Measurements from ENCODE around the gene OR2T10. TPM values are rescaled to one million over a fixed set of nuclear protein-coding genes. Genes with fewer than 3 reads are reported as not detected.
"Not testable (repeated sequence)": the region's sequence is repeated elsewhere in the genome, so short reads cannot be mapped to it uniquely, and the experiment has no call there.

Gene OR2T10
- total and polyA plus RNA-seq, 2 of the 8 experiments (the other 6 are each of a cell fraction or from before 2014, with no cell fraction given): not detected

- H3K27me3 ChIP-seq (replicated peaks in 1 of 4; ENCODE audit: control insufficient read depth in 3 of 4, extremely low read depth in 1 of 4, insufficient read depth in 3 of 4, low read length in 3 of 4); H3K4me1 ChIP-seq (replicated peaks in 1 of 4; ENCODE audit: control insufficient read depth in 3 of 4, insufficient read depth in 4 of 4, low read length in 3 of 4); POLR2A ChIA-PET (ENCODE audit: partially characterized antibody); H3K9me3 ChIP-seq (ENCODE audit: insufficient read depth in 2 of 2, low read depth in 1 of 2, low read length in 1 of 2); H4K91ac ChIP-seq (replicated peaks; ENCODE audit: insufficient read length, low read length); H2BK12ac ChIP-seq (ENCODE audit: low read depth, low read length); H3K4ac ChIP-seq (replicated peaks; ENCODE audit: insufficient read length, low read depth, low read length); H3K18ac ChIP-seq (ENCODE audit: extremely low read depth, low read length); H3K4me2 ChIP-seq (ENCODE audit: insufficient read depth in 1 of 2, low read depth in 2 of 2, low read length in 2 of 2); CTCF ChIA-PET (ENCODE audit: partially characterized antibody); H3K23ac ChIP-seq (ENCODE audit: insufficient read length); H2BK120ac ChIP-seq (replicated peaks; ENCODE audit: low read depth, low read length); H2AK5ac ChIP-seq (ENCODE audit: low read depth, low read length); H4K8ac ChIP-seq (ENCODE audit: extremely low read depth, insufficient read depth, low read length); H2BK5ac ChIP-seq (ENCODE audit: low read depth, low read length); H3K79me2 ChIP-seq (ENCODE audit: control insufficient read depth in 1 of 2, insufficient read depth in 2 of 2, low read length in 2 of 2); H3K27ac ChIP-seq (ENCODE audit: low read depth, low read length); H3K9ac ChIP-seq (replicated peaks in 1 of 4; ENCODE audit: extremely low read depth in 1 of 4, low read depth in 3 of 4, low read length in 3 of 4); H2BK15ac ChIP-seq (ENCODE audit: low read length); H3K4me3 ChIP-seq (ENCODE audit: extremely low read depth in 1 of 4, insufficient read depth in 2 of 4, low read depth in 3 of 4, low read length in 4 of 4); DNase-seq (ENCODE audit: low read depth in 1 of 2, low spot score in 2 of 2); H3K23me2 ChIP-seq (ENCODE audit: low read depth, low read length); H3K14ac ChIP-seq (ENCODE audit: insufficient read length); H2AFZ ChIP-seq (ENCODE audit: low read length); H3K56ac ChIP-seq (replicated peaks; ENCODE audit: insufficient read length, low read depth, low read length); H4K20me1 ChIP-seq (replicated peaks in 1 of 2; ENCODE audit: control insufficient read depth in 1 of 2, insufficient read depth in 2 of 2, low read length in 2 of 2); H4K5ac ChIP-seq (ENCODE audit: insufficient read length, low read depth, low read length); H3K36me3 ChIP-seq (ENCODE audit: control insufficient read depth in 2 of 4, insufficient read depth in 4 of 4, low read length in 3 of 4); FAIRE-seq; H3K79me1 ChIP-seq (ENCODE audit: low read depth, low read length); H2BK20ac ChIP-seq (ENCODE audit: low read length): not testable (repeated sequence)
- no CpG with 5 or more reads among the region's 5 CpGs for WGBS, 2 experiments (ENCODE audit: extremely low coverage in 1 of 2, insufficient coverage in 1 of 2, insufficient read length in 1 of 2, insufficient replicate concordance in 2 of 2, low coverage in 1 of 2, low lambda C conversion rate in 2 of 2, missing lambda C conversion rate in 1 of 2)
Measured at GRCh38 chr1:248639652-248640051, 42.2 kb upstream of the OR2T10 start.

DNA sequence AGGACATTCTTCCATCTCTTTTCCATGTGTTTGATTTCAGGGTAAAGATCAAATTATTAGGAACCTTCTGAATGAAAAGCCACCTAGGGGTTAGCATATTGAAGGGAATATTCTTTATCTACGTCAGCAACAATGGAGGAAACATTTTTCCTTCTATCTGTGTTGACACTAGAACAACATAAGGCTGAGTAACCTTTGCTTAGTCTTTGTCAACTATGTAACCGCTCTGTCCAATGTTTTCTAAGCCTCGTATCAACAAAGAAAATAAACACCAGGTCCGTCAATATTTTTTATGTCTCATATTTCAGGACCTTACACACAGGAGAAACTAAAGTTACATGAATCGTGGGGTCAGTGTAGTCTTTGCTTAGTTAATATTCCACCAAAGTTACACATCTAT is 39.1 kb upstream of the OR2T10 start:
- H3K4me2 ChIP-seq (ENCODE audit: insufficient read depth in 1 of 2, low read depth in 2 of 2, low read length in 2 of 2); H3K79me2 ChIP-seq (ENCODE audit: control insufficient read depth in 1 of 2, insufficient read depth in 2 of 2, low read length in 2 of 2); FAIRE-seq; H3K9ac ChIP-seq (replicated peaks in 1 of 4; ENCODE audit: extremely low read depth in 1 of 4, low read depth in 3 of 4, low read length in 3 of 4); H3K4me3 ChIP-seq (ENCODE audit: extremely low read depth in 1 of 4, insufficient read depth in 2 of 4, low read depth in 3 of 4, low read length in 4 of 4); POLR2A ChIA-PET (ENCODE audit: partially characterized antibody); H2BK120ac ChIP-seq (replicated peaks; ENCODE audit: low read depth, low read length); H4K8ac ChIP-seq (ENCODE audit: extremely low read depth, insufficient read depth, low read length); H3K56ac ChIP-seq (replicated peaks; ENCODE audit: insufficient read length, low read depth, low read length); H2BK12ac ChIP-seq (ENCODE audit: low read depth, low read length); H2BK15ac ChIP-seq (ENCODE audit: low read length); H4K5ac ChIP-seq (ENCODE audit: insufficient read length, low read depth, low read length); H2BK20ac ChIP-seq (ENCODE audit: low read length); CTCF ChIA-PET (ENCODE audit: partially characterized antibody); H3K27ac ChIP-seq (ENCODE audit: low read depth, low read length); H2AFZ ChIP-seq (ENCODE audit: low read length); H3K4ac ChIP-seq (replicated peaks; ENCODE audit: insufficient read length, low read depth, low read length); H3K9me3 ChIP-seq (ENCODE audit: insufficient read depth in 2 of 2, low read depth in 1 of 2, low read length in 1 of 2); H3K79me1 ChIP-seq (ENCODE audit: low read depth, low read length); H4K20me1 ChIP-seq (replicated peaks in 1 of 2; ENCODE audit: control insufficient read depth in 1 of 2, insufficient read depth in 2 of 2, low read length in 2 of 2); H4K91ac ChIP-seq (replicated peaks; ENCODE audit: insufficient read length, low read length); H3K14ac ChIP-seq (ENCODE audit: insufficient read length); H3K18ac ChIP-seq (ENCODE audit: extremely low read depth, low read length); H3K23ac ChIP-seq (ENCODE audit: insufficient read length); DNase-seq (ENCODE audit: low read depth in 1 of 2, low spot score in 2 of 2); H2AK5ac ChIP-seq (ENCODE audit: low read depth, low read length); H3K36me3 ChIP-seq (ENCODE audit: control insufficient read depth in 2 of 4, insufficient read depth in 4 of 4, low read length in 3 of 4); H3K23me2 ChIP-seq (ENCODE audit: low read depth, low read length); H3K27me3 ChIP-seq (replicated peaks in 1 of 4; ENCODE audit: control insufficient read depth in 3 of 4, extremely low read depth in 1 of 4, insufficient read depth in 3 of 4, low read length in 3 of 4); H3K4me1 ChIP-seq (replicated peaks in 1 of 4; ENCODE audit: control insufficient read depth in 3 of 4, insufficient read depth in 4 of 4, low read length in 3 of 4); H2BK5ac ChIP-seq (ENCODE audit: low read depth, low read length): not testable (repeated sequence)
- WGBS, 2 experiments (ENCODE audit: extremely low coverage in 1 of 2, insufficient coverage in 1 of 2, insufficient read length in 1 of 2, insufficient replicate concordance in 2 of 2, low coverage in 1 of 2, low lambda C conversion rate in 2 of 2, missing lambda C conversion rate in 1 of 2): 60% methylated on average over 1 of the region's 5 CpGs; no CpG with 5 or more reads in 1 of the 2 experiments

Measured in H1 (cell line).